Right lobe of liver (tissue), 4 donors: ENCODE data around the gene IGFL4.

Experiments used
- CTCF ChIP-seq, 4 donors: fragments of 200-600 bp in 3 of 4; fragments of 450-650 bp in 1 of 4; IDR thresholded peaks; one replicate each; pipeline versions ENCODE4 v1.5.1 to v1.8.0; 2016 to 2022; ENCODE audit warnings: antibody characterized with exemption in 4 of 4, mild to moderate bottlenecking in 2 of 4
- POLR2A ChIP-seq: fragments of 450-650 bp; IDR thresholded peaks from one replicate; pipeline ENCODE4 v1.6.1; 2017; ENCODE audit warnings: antibody characterized with exemption, mild to moderate bottlenecking
- donor health status: DM: no; HTN: no; CAD: no.
- donor health status: DM: no; HTN: no; CAD: no.
- donor health status: DM: no; HTN: yes; CAD: no.

- TF ChIP-seq CTCF (IDR thresholded peaks at IDR 0.05) (no peak), POLR2A (no peak)
Measured at GRCh38 chr19:46036744-46037128, 4.1 kb downstream of the IGFL4 start.
